ENCODE data around the gene TKT.

Gene TKT

GRCh38 chr3:53198256-53198977 lies 57.4 kb downstream of the TKT start:
- DNase-seq (ENCODE audit: low read depth), result no peak

GRCh38 chr3:53196575-53197407 lies 59.0 kb downstream of the TKT start:
- no peak for DNase-seq (ENCODE audit: low read depth)

GRCh38 chr3:53195602-53196574 lies 59.9 kb downstream of the TKT start:
- peak; percentile 30 for DNase-seq (ENCODE audit: low read depth)

GRCh38 chr3:53195066-53195450 lies 60.8 kb downstream of the TKT start:
- DNase-seq (ENCODE audit: low read depth), result no peak

GRCh38 chr3:53194210-53195065 lies 61.4 kb downstream of the TKT start:
- DNase-seq (ENCODE audit: low read depth), result no peak

- no peak for DNase-seq (ENCODE audit: low read depth)
Measured at GRCh38 chr3:53193466-53194209, 62.2 kb downstream of the TKT start.

GRCh38 chr3:53192608-53193007 lies 63.2 kb downstream of the TKT start:
- no peak for DNase-seq (ENCODE audit: low read depth)

GRCh38 chr3:53191836-53192480 lies 63.9 kb downstream of the TKT start:
- DNase-seq (ENCODE audit: low read depth), result no peak

GRCh38 chr3:53190659-53191058 lies 65.2 kb downstream of the TKT start:
- no peak for DNase-seq (ENCODE audit: low read depth)

- DNase-seq (ENCODE audit: low read depth), result no peak
Measured at GRCh38 chr3:53189276-53189675, 66.5 kb downstream of the TKT start.

GRCh38 chr3:53188720-53189119 lies 67.1 kb downstream of the TKT start:
- no peak for DNase-seq (ENCODE audit: low read depth)

GRCh38 chr3:53188136-53188685 lies 67.6 kb downstream of the TKT start:
- DNase-seq (ENCODE audit: low read depth), result no peak

- DNase-seq (ENCODE audit: low read depth), result no peak
Measured at GRCh38 chr3:53187430-53187829, 68.4 kb downstream of the TKT start.

GRCh38 chr3:53186726-53187125 lies 69.1 kb downstream of the TKT start:
- no peak for DNase-seq (ENCODE audit: low read depth)

GRCh38 chr3:53185761-53186465 lies 69.9 kb downstream of the TKT start:
- no peak for DNase-seq (ENCODE audit: low read depth)

GRCh38 chr3:53184701-53185100 lies 71.1 kb downstream of the TKT start:
- no peak for DNase-seq (ENCODE audit: low read depth)

- DNase-seq (ENCODE audit: low read depth), result no peak
Measured at GRCh38 chr3:53183514-53183913, 72.3 kb downstream of the TKT start.

- no peak for DNase-seq (ENCODE audit: low read depth)
Measured at GRCh38 chr3:53182764-53183355, 73.0 kb downstream of the TKT start.

GRCh38 chr3:53181528-53181927 lies 74.3 kb downstream of the TKT start:
- no peak for DNase-seq (ENCODE audit: low read depth)

Measured in activated T-helper 1 cell treated with Interleukin-2 at 50 U/mL for 16 hours (primary cell).